Vagina (tissue), 2 donors: ENCODE measurements around the gene ANKRD28.

Source experiments
- POLR2A ChIP-seq, 2 donors: fragments of 450-650 bp; IDR thresholded peaks; one replicate each; pipeline ENCODE4 v1.6.1; 2017; ENCODE audit warnings: antibody characterized with exemption in 2 of 2, mild to moderate bottlenecking in 2 of 2, moderate library complexity in 2 of 2
- POLR2AphosphoS5 ChIP-seq, 2 donors: sonication (generic); formaldehyde crosslinking; IDR thresholded peaks; one replicate each; pipeline ENCODE4 v1.9.0; 2017; ENCODE audit warnings: antibody characterized with exemption in 2 of 2, mild to moderate bottlenecking in 2 of 2, low read depth in 1 of 2; ENCODE audit not compliant: insufficient read depth in 1 of 2
- TF ChIP-seq, protein P1 (sequence below), 3 experiments: fragments of 450-650 bp in 2 of 3; fragments of 200-600 bp in 1 of 3; sonication (generic) in 1 of 3; IDR thresholded peaks; one replicate each; pipeline ENCODE4 v1.5.1; 2017 to 2019; ENCODE audit warnings: antibody characterized with exemption in 3 of 3, mild to moderate bottlenecking in 2 of 3, moderate library complexity in 2 of 3

DNA sequence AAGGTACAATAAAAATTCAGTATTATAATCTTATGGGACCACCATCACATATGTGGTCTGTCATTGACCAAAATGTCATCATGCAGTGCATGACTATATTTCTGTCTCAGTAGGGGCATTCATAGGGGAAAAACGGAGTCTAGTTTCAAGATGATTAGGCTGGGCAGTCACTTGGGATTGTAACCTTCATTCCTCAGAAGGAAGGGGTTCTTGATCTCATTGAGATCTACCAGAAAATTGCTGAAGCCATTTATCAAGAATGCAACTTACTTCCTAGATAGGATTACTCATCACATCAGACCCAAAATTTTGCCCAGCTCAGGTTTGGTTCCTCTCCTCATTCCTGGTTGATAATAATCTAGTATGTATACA, 158.9 kb downstream of the ANKRD28 start:
- TF ChIP-seq, protein P1, sequence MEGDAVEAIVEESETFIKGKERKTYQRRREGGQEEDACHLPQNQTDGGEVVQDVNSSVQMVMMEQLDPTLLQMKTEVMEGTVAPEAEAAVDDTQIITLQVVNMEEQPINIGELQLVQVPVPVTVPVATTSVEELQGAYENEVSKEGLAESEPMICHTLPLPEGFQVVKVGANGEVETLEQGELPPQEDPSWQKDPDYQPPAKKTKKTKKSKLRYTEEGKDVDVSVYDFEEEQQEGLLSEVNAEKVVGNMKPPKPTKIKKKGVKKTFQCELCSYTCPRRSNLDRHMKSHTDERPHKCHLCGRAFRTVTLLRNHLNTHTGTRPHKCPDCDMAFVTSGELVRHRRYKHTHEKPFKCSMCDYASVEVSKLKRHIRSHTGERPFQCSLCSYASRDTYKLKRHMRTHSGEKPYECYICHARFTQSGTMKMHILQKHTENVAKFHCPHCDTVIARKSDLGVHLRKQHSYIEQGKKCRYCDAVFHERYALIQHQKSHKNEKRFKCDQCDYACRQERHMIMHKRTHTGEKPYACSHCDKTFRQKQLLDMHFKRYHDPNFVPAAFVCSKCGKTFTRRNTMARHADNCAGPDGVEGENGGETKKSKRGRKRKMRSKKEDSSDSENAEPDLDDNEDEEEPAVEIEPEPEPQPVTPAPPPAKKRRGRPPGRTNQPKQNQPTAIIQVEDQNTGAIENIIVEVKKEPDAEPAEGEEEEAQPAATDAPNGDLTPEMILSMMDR (IDR thresholded peaks at IDR 0.05) = no peak
- TF ChIP-seq POLR2AphosphoS5 (IDR thresholded peaks at IDR 0.05; ENCODE audit: insufficient read depth in 1 of 2, low read depth in 1 of 2) = no peak
- TF ChIP-seq POLR2A (IDR thresholded peaks at IDR 0.05) = no peak
